ENCODE results near the gene IGF2BP3.

The IGF2BP3 gene

DNA sequence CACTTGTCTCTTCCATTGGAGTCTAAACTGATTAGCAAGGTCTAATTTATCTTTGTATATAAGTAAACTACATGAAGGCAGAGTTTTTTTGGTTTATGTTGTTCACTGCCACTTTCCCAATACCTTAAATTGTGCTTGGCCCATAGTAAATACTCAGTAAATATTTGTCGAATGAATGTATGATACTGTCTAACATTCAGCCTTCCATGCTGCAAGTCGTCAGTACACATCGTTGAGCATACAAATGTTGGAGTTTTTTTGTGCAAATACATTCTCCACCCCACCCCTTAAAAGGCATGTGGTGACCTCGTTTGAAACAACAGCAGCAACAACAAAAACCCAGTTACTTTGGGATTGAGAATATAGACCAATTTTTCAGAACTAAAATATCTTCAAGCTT, 17.4 kb upstream of the IGF2BP3 start:
- TF ChIP-seq, protein P1, sequence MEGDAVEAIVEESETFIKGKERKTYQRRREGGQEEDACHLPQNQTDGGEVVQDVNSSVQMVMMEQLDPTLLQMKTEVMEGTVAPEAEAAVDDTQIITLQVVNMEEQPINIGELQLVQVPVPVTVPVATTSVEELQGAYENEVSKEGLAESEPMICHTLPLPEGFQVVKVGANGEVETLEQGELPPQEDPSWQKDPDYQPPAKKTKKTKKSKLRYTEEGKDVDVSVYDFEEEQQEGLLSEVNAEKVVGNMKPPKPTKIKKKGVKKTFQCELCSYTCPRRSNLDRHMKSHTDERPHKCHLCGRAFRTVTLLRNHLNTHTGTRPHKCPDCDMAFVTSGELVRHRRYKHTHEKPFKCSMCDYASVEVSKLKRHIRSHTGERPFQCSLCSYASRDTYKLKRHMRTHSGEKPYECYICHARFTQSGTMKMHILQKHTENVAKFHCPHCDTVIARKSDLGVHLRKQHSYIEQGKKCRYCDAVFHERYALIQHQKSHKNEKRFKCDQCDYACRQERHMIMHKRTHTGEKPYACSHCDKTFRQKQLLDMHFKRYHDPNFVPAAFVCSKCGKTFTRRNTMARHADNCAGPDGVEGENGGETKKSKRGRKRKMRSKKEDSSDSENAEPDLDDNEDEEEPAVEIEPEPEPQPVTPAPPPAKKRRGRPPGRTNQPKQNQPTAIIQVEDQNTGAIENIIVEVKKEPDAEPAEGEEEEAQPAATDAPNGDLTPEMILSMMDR (IDR thresholded peaks at IDR 0.05; ENCODE audit: insufficient read depth, low read depth, low read length, missing control alignments), result no peak
- no peak overlapping the region for H3K4me3 ChIP-seq (ENCODE audit: low read depth, low read length)
- DNase-seq (ENCODE audit: low read depth), result no peak

DNA sequence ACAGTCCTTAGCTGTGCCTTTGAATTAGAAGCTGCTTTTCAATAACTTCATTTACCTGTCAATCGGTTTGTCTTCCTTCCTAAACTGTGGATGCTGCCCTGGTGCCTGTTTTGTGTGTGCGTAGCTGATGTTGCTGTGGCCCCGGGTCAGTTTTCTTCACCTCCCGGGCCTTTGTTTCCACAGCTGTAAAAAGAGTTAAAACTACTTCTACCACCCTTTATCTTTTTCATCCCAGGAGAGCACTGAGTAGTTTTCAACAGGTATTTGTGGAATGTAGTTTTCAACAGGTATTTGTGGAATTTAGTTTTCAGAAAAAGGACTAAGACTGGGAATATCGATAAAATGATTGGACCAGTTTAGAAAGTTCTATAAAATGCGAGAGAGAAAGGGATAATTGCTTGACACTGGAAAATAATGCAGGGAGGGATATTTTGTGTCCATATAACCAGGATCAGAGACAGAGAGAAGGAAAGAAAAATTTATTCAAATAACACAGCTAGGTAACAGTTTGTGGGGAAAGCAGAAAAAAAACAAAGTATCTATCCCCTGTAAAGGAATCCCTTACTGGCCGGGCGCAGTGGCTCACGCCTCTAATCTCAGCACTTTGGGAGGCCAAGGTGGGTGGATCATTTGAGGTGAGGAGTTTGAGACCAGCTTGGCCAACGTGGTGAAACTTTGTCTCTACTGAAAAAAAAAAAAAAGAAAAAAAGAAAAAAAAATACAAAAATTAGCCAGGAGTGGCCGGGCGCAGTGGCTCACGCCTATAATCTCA, 15.9 kb upstream of the IGF2BP3 start:
- no peak overlapping the region for H3K4me3 ChIP-seq (ENCODE audit: low read depth, low read length)
- DNase-seq (ENCODE audit: low read depth), result no peak
- TF ChIP-seq, protein P1 (IDR thresholded peaks at IDR 0.05; ENCODE audit: insufficient read depth, low read depth, low read length, missing control alignments), result no peak

DNA sequence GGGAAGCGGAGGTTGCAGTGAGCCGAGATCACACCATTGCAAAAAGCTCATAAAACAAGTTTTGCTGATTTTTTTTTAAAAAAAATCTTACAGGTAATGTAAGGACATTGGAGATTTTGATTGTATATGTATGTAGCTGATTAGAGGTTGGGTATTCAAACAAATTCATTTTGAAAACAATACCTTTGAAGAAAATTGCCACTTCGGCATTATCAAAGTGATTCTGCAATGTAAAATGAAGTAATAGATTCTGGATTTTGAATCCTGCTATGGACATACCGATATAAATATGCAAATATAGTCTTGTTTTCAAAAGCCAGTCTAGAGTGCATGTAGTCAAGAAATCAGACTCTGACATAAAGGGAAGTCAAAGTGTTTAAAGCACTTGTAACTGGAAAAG, 12.4 kb upstream of the IGF2BP3 start:
- DNase-seq (ENCODE audit: low read depth), result no peak
- no peak overlapping the region for H3K4me3 ChIP-seq (ENCODE audit: low read depth, low read length)
- TF ChIP-seq, protein P1 (IDR thresholded peaks at IDR 0.05; ENCODE audit: insufficient read depth, low read depth, low read length, missing control alignments), result no peak

DNA sequence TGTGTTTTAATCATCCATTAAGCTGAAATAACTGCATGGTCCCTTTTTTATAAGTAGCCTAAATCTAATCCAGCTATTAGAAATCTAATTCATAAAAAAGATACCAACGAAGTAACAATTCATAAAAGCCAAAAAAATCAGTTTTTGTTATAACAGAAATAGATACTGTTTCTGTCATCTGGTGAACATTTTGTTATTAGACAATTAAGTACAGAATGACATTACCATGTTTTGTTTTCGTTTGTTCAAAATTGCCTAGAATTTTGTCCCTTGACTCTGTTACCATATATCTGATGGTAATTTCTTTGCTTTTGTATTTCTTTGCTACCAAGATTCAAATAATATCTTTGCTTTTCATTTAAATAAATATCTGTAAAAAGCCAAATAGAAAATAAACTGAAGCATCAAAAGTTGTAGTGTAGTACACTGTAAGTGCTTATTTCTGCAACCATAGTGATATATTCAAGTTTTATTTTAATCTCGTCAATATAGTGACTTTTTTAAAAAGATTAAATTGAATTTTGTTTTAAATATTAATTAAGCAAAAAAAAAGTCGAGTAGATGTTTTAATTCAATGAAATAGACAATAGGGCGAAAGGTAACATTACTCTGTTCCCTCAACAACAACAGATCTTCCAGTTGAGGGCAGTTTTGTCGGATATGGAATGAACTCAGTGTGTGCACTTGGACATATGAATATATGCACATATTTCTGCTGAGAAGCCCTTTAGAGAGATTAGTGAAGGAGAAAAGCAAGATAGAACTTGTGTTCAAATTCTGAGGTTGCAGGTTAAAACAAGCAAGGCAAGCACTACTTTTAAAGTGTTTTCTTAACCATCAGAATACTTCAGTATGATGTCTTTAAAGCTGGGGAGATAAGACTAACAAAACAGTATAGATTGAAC, 7.9 kb upstream of the IGF2BP3 start:
- no peak overlapping the region; the same call in 1 of the 2 replicates for H3K4me3 ChIP-seq (ENCODE audit: low read depth, low read length)
- DNase-seq (ENCODE audit: low read depth), result no peak
- TF ChIP-seq, protein P1 (IDR thresholded peaks at IDR 0.05; ENCODE audit: insufficient read depth, low read depth, low read length, missing control alignments), result no peak

DNA sequence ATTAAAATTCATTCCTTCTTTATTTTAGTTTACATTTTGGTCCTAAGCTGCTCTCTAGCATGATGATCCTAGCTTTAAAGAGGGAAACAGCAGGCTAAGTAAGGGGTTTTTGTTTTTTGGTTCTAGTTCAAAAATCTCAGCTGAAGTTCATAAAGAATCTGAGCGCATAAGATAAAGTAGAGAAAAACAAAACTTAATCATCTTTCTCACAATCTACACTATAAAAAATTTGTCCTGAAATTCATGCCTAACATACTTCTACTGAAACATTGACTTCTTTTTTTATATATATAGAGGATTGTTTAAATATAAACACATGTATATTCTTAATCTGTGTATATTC, 6.8 kb upstream of the IGF2BP3 start:
- TF ChIP-seq, protein P1 (IDR thresholded peaks at IDR 0.05; ENCODE audit: insufficient read depth, low read depth, low read length, missing control alignments), result no peak
- DNase-seq (ENCODE audit: low read depth), result no peak
- H3K4me3 ChIP-seq (ENCODE audit: low read depth, low read length), result no peak overlapping the region

DNA sequence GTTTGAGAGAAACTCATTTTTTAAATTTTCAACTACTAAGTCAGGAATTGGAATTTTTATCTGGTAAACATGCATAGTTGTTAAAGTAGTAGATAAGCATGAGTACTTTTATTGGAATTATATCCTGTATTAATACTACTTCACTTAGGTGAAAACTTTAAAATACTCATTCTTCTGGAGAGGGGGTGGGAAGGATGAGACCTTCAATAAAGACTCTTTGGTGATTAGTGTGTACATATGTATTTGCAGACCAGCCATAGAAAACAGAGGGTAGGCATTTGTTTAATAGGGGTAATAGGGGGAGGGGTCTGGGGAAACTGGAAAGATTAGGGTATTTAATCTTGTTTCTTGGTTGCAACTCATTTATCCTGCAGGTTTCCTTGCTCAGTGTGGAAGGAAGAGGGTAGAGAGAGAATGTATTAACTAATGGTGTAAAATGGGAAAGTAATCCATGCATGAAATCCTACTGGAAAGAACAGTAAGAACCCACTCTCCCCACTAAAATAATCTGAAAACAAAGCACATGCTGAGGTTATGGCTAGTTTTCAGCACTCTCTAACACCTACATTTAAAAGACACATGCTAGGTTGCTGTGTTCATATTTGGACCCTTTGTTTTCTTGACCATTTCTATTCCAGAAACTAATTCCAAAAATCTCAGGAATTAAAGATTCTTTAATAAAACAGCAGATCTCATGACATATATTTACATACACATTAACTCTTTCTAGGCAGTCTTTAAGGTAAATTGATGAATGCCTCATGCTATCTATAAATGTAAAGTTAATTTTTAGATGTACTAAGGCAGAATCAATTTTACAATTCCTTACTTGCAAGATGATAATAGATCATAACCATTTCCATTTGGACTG, 6.2 kb upstream of the IGF2BP3 start:
- no peak for DNase-seq (ENCODE audit: low read depth)
- TF ChIP-seq, protein P1 (IDR thresholded peaks at IDR 0.05; ENCODE audit: insufficient read depth, low read depth, low read length, missing control alignments), result no peak
- H3K4me3 ChIP-seq (ENCODE audit: low read depth, low read length), result peak overlapping the region; percentile 98

Measured in GM12865 (cell line).